D341Med (cell line): ENCODE data around the gene VPS8.

Experiments used
- DNase-seq: peaks from one replicate; pipeline ENCODE4 v3.0.0; 2012; ENCODE audit warnings: low spot score

VPS8 gene

DNA sequence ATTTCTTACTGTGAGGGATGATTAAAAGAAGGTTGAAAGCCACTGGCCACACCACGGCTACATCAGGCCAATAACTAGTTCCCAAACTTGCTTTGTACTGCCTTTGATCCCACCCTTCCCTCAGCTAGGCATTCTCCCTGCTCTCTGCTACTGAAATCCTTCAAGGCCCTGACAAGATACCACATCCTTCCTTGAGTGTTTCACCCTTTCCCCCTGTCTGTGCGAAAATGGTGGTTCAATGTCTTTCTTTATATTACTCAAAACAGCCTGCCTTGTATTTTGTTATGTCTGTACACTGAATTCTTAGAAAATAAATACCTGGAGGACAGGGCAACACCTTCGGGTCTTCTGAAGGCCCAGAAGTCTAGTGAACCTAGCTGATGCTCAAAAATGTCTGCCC lies 932 bp upstream of the VPS8 start:
- DNase-seq: no peak

DNA sequence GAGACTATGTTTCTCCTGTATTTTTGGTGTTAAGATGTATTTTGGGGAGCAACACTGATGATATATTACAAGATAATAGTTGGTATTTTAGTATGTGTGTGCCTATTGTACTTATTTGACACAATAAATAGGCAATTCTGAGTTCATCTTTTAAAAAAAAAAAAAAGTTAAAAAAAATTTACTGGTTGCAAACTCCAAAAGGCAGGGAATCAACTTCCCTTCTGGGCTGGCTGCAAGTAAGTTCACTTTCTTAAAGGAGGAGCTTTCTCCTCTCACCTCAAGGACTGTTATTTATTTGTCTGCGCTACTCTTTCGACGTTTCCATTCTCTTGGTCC lies 335 bp upstream of the VPS8 start:
- no peak for DNase-seq

DNA sequence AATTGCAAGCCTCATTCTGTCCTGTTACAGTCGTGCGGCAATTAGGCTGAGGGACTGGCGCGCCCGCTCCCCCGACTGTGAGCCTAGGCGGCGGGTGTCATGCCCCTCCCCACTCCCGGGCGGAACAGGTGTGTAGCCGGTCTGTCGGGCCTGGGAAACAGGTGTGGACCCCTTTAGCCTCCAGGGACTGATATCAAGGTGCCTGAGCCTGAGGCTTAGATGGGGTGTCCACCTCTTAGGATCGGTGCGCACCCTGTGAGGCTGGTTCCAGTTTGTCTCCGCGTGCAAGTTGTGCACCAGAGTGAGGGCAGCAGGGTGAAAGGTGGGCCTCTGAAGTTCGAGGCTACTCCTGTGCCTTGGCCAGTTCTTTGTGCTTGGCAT lies 686 bp downstream of the VPS8 start:
- DNase-seq: peak; percentile 57

GRCh38 chr3:184813357-184813756 lies 1.4 kb downstream of the VPS8 start:
- no peak for DNase-seq

- no peak for DNase-seq
These were observed 2.2 kb downstream of the VPS8 start for GRCh38 chr3:184814214-184814613.

- no peak for DNase-seq
These were observed 3.3 kb downstream of the VPS8 start for GRCh38 chr3:184815046-184815930.

- no peak for DNase-seq
These were observed 4.6 kb downstream of the VPS8 start for GRCh38 chr3:184816614-184817013.

GRCh38 chr3:184820525-184820924 lies 8.6 kb downstream of the VPS8 start:
- no peak for DNase-seq

- DNase-seq: no peak
These were observed 9.1 kb downstream of the VPS8 start for GRCh38 chr3:184821034-184821433.

DNA sequence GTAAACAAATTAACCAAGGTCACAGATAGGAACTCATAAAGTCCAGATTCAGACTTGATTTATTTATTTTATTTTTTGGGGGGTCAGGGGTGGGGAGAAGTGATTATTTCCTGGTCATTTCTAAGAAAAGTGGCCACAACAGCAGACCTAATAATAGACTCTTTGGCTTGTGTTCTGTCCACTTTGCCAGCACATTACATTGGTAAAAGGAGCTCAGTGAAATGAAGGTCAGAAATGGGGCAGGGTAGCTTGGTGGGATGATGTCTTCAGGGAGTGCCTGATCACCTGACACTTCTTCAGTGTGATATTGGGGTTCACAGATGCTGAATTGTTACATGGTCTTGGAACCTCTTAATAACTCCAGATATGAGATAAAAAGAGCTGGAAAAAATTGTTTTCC lies 10.1 kb downstream of the VPS8 start:
- no peak for DNase-seq

- no peak for DNase-seq
These were observed 10.7 kb downstream of the VPS8 start for GRCh38 chr3:184822654-184823053.

DNA sequence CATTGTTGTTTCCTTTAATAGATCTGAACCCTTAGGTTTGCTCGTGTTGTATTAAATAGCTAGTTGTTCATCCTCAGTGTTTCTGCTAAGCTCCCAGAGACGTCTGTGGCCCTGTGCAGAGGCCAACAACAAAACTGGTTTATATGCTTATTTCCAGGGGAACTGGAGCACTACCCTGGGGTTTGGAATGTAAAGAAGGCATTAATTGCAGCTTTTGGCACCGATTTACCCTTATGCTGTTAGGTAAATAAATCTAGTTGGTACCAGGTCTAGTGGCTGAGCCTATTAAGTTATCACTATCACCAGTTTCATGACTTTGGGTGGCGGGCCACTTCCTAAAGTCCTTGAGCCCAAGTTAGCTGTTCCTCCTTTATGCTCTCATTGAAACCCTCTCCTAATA lies 12.0 kb downstream of the VPS8 start:
- DNase-seq: no peak

DNA sequence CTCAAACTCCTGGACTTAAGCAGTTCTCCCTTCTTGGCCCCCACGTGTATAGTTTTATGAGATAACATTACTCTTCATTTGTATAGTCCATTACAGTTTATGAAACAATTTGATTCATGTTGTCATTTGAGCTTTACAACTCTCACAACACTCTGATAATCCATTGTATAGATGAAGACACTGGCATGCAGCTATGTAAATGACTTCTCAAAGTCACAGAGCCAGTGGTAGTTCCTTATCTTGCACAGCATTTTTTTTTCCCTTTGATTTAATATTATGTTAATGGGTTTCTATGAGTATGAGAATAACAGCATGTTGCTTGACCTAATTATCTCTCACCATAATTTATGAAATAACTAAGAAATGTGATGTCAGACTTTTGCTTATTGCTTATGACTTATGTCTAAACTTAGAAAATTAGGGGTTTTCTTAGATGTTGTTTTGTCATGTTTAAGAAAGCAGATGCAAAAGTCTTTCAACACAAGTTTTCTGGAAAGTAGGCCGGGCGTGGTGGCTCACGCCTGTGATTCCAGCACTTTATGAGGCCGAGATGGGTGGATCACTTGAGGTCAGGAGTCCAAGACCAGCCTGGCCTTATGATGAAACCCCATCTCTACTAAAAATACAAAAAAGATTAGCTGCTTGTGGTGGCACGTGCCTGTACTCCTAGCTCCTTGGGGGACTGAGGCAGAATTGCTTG lies 13.3 kb downstream of the VPS8 start:
- no peak for DNase-seq

- no peak for DNase-seq
These were observed 15.6 kb downstream of the VPS8 start for GRCh38 chr3:184827572-184827971.

- DNase-seq: no peak
These were observed 20.1 kb downstream of the VPS8 start for GRCh38 chr3:184832044-184832443.

DNA sequence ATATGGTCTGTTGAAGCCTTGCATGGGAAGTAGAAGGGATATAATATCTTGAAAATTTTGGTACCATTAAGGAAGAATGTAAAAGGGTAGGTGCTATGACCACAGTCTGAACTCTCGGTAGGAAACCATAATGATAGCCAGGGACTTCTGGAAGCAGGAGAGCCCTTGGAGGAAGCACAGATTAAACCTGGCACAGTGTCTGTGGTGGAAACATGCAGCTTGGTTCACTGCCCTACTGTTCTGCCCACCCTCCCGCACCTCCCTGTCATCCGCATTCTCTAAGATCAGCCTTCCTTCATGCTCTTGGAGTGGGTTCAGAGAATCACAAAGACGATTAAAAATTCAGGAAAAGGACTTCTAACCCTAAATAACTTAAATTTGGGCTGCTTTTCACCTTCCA lies 20.9 kb downstream of the VPS8 start:
- DNase-seq: no peak

DNA sequence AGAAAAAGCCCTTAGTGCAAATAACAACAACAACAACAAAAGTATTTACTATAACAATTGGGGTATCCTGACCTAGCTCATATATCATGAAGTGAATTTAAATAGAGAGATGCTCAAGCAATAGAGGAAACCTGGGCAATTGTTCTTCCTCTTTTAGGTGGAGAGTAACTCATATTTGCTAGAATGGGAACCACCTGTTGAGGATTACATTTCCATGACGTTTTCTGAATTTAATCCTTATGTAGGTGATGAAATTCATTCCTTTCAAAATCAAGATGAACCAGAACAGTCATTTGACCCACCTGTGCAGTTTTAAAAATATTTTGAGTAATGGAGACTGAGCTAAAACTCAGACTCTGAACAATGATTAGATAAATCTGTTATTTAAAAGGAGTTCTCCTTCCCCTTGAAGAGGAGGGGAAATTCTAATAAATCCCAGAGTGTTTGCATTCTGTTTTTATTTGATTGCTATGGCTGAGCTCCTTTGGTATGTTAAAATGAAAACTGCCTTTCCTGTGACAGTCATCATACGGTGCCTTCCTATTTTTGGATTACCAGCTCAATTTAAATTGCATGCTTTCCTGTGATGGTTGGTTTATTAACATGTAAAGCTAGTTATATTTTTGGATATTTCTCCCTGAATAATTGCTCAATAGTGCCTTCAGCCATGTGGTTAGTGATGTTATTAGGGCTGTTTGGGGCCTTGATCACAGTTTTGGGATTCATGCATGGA lies 24.3 kb downstream of the VPS8 start:
- no peak for DNase-seq

DNA sequence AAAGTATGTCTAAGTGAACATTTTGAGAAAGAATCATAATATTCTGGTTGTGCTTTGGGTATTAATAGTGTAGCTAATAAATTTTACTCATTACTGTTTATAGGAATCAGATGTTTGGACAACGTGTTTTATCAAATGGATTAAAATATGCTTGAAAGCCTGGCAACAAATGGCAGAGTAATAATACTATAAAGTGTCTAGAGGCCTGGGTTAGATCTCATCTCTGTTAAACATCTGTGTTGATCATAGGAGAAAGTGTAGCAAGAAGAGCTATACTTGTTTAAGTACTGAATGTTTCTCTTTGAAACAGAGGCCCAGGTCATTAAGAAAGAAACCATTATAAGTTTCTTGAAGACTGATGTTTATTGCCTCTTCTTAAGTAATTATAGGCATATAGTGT lies 30.5 kb downstream of the VPS8 start:
- no peak for DNase-seq

DNA sequence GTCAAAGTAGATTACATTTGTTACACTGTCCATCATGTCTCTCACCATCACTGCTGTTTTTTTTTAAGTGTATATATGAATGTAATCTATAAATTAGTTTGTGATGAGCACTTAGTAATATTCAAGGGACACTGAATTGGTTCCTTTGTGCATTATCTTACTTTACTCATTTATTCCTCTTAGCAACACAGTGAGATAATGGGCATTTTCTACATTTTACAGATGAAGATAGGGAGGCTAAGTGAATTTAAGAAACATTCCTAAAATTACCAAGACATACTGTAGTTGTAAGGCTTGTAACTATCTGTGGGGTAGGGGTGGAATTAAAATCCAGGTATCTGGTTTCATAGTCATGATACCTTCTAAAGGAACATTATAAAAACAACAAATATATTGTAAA lies 33.9 kb downstream of the VPS8 start:
- DNase-seq: no peak

GRCh38 chr3:184846496-184846895 lies 34.5 kb downstream of the VPS8 start:
- no peak for DNase-seq

GRCh38 chr3:184848934-184849333 lies 37.0 kb downstream of the VPS8 start:
- no peak for DNase-seq

GRCh38 chr3:184850201-184850600 lies 38.2 kb downstream of the VPS8 start:
- DNase-seq: no peak

GRCh38 chr3:184857099-184857498 lies 45.1 kb downstream of the VPS8 start:
- no peak for DNase-seq
